Gastrocnemius medialis (tissue), 4 donors: ENCODE measurements around the gene ZSCAN25.

Source experiments
- POLR2A ChIP-seq, 2 donors: fragments of 450-650 bp; IDR thresholded peaks; one replicate each; pipeline ENCODE4 v1.6.1; 2017; ENCODE audit warnings: antibody characterized with exemption in 2 of 2, mild to moderate bottlenecking in 2 of 2, moderate library complexity in 2 of 2
- TF ChIP-seq, protein P1 (sequence below), 5 experiments: fragments of 450-650 bp in 3 of 5; fragments of 200-600 bp in 2 of 5; sonication (generic) in 2 of 5; IDR thresholded peaks in 4 of 5; conservative IDR thresholded peaks in 1 of 5; 1 replicate in 4 of 5; 2 replicates in 1 of 5; pipeline ENCODE4 v1.5.1; 2016 to 2019; ENCODE audit warnings: antibody characterized with exemption in 5 of 5, mild to moderate bottlenecking in 3 of 5, moderate library complexity in 3 of 5

DNA sequence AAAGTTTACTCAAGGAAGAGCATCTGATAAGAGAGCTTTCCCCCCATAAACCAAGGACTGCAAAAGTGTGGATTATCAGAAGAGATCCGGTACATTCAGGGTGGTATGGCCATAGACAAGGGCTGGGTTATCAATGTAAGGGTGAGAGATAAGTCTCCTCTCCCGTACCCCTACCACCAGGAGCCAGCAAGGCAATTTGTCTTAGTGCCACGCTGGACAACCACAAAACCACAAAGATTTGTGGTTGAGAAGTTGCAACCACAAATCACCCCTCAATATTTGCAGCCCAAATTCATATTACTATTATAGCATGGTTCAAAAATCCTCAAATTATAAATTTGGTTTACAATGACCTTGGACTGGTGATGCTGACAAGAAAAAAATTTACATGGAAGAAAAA is 2.3 kb upstream of the ZSCAN25 start:
- no peak for TF ChIP-seq POLR2A (IDR thresholded peaks at IDR 0.05)
- TF ChIP-seq, protein P1, sequence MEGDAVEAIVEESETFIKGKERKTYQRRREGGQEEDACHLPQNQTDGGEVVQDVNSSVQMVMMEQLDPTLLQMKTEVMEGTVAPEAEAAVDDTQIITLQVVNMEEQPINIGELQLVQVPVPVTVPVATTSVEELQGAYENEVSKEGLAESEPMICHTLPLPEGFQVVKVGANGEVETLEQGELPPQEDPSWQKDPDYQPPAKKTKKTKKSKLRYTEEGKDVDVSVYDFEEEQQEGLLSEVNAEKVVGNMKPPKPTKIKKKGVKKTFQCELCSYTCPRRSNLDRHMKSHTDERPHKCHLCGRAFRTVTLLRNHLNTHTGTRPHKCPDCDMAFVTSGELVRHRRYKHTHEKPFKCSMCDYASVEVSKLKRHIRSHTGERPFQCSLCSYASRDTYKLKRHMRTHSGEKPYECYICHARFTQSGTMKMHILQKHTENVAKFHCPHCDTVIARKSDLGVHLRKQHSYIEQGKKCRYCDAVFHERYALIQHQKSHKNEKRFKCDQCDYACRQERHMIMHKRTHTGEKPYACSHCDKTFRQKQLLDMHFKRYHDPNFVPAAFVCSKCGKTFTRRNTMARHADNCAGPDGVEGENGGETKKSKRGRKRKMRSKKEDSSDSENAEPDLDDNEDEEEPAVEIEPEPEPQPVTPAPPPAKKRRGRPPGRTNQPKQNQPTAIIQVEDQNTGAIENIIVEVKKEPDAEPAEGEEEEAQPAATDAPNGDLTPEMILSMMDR (IDR thresholded peaks at IDR 0.05 in 4 of 5, conservative IDR thresholded peaks at IDR 0.05 in 1 of 5) = no peak
